Fibroblast of lung (primary cell): ENCODE results near the gene RERE.

Experiments
- CTCF ChIP-seq, 2 donors: IDR thresholded peaks in 1 of 2; conservative IDR thresholded peaks in 1 of 2; 1 replicate in 1 of 2; 2 replicates in 1 of 2; pipeline ENCODE4 v1.5.1; 2011 to 2012; ENCODE audit warnings: low read length in 2 of 2, control low read depth in 1 of 2, inconsistent platforms in 1 of 2, low read depth in 1 of 2, mild to moderate bottlenecking in 1 of 2
- EZH2 ChIP-seq: IDR thresholded peaks from 2 replicates; pipeline ENCODE4 v1.5.1; 2012; ENCODE audit warnings: low read length, control low read depth, mild to moderate bottlenecking; ENCODE audit errors: missing control alignments

- no peak for TF ChIP-seq CTCF (conservative IDR thresholded peaks at IDR 0.05 in 1 of 2, IDR thresholded peaks at IDR 0.05 in 1 of 2; ENCODE audit: low read depth in 1 of 2, low read length in 2 of 2)
- TF ChIP-seq EZH2, result no peak
Measured at GRCh38 chr1:8651962-8652361, 165.5 kb downstream of the RERE start.
